Adipose tissue (tissue), 3 donors: Measurements from ENCODE around the gene CFAP61. TPM values are rescaled to one million over a fixed set of nuclear protein-coding genes. Genes with fewer than 3 reads are reported as not detected.

ENCODE experiments used
- H3K27ac ChIP-seq: one replicate; pipeline ENCODE4 v1.5.1; 2013; ENCODE audit warnings: low read depth, low read length
- WGBS, 3 donors: extraction: QIAGEN DNeasy Blood & Tissue Kit; methylation state at CpG; one replicate each; pipeline ENCODE4 v1.1.7; 2013; 5-methylcytosine and 5-hydroxymethylcytosine counted together
- polyA plus RNA-seq, 3 donors: library from polyadenylated mRNA; stranded (reverse); fragments of 200-250 nt; gene quantifications; one replicate each; pipeline ENCODE4 v1.2.3, GENCODE V29; 2013
- donor health status: healthy with polysubstance abuse.
- donor health status: Bipolar disorder and iron deficiency.
- donor health status: healthy.

CFAP61 gene
- polyA plus RNA-seq, 3 donors = 0.24 TPM; not detected in 2

- no peak overlapping the region for H3K27ac ChIP-seq
- 84 to 88% (median 88%) methylated on average over 3 of the region's 3 CpGs for WGBS, 3 donors
Measured at GRCh38 chr20:20274821-20275220, 222.5 kb downstream of the CFAP61 start.

- H3K27ac ChIP-seq = no peak overlapping the region
- WGBS, 3 donors = 62 to 68% (median 64%) methylated on average over 5 of the region's 5 CpGs
Measured at GRCh38 chr20:20275636-20276035, 223.3 kb downstream of the CFAP61 start.

- H3K27ac ChIP-seq = no peak overlapping the region
- WGBS, 3 donors = 21 to 50% (median 29%) methylated on average over 26 of the region's 26 CpGs
Measured at GRCh38 chr20:20276811-20277530, 224.6 kb downstream of the CFAP61 start.

- H3K27ac ChIP-seq = no peak overlapping the region
- 70 to 84% (median 79%) methylated on average over 3 of the region's 3 CpGs for WGBS, 3 donors
Measured at GRCh38 chr20:20277894-20278335, 225.6 kb downstream of the CFAP61 start.

- no peak overlapping the region for H3K27ac ChIP-seq
- WGBS, 3 donors = 74 to 78% (median 75%) methylated on average over 2 of the region's 2 CpGs
Measured at GRCh38 chr20:20286061-20286460, 233.7 kb downstream of the CFAP61 start.

- WGBS, 3 donors = 66 to 73% (median 69%) methylated on average over 3 of the region's 3 CpGs
- no peak overlapping the region for H3K27ac ChIP-seq
Measured at GRCh38 chr20:20289331-20289730, 237.0 kb downstream of the CFAP61 start.

GRCh38 chr20:20292472-20292871, 240.1 kb downstream of the CFAP61 start:
- 90 to 93% (median 91%) methylated on average over 4 of the region's 4 CpGs for WGBS, 3 donors
- H3K27ac ChIP-seq = no peak overlapping the region

- WGBS, 3 donors = 86 to 87% (median 87%) methylated on average over 4 of the region's 4 CpGs
Measured at GRCh38 chr20:20293141-20293540, 240.8 kb downstream of the CFAP61 start.

GRCh38 chr20:20293691-20294385, 241.5 kb downstream of the CFAP61 start:
- H3K27ac ChIP-seq = no peak overlapping the region
- WGBS, 3 donors = 77 to 83% (median 82%) methylated on average over 7 of the region's 7 CpGs

More at GRCh38 chr20:20293141-20293540, 240.8 kb downstream of the CFAP61 start:
- no peak overlapping the region for H3K27ac ChIP-seq

GRCh38 chr20:20295621-20296498, 243.5 kb downstream of the CFAP61 start:
- WGBS, 3 donors = 72 to 83% (median 77%) methylated on average over 6 of the region's 6 CpGs
- no peak overlapping the region for H3K27ac ChIP-seq

- WGBS, 3 donors = 57 to 76% (median 74%) methylated on average over 3 of the region's 3 CpGs
- H3K27ac ChIP-seq = no peak overlapping the region
Measured at GRCh38 chr20:20297181-20297580, 244.8 kb downstream of the CFAP61 start.

- WGBS, 3 donors = 56 to 85% (median 75%) methylated on average over 2 of the region's 2 CpGs
- no peak overlapping the region for H3K27ac ChIP-seq
Measured at GRCh38 chr20:20297752-20298151, 245.4 kb downstream of the CFAP61 start.

- no peak overlapping the region for H3K27ac ChIP-seq
- WGBS, 3 donors = 71 to 72% (median 71%) methylated on average over 7 of the region's 7 CpGs
Measured at GRCh38 chr20:20299904-20300303, 247.6 kb downstream of the CFAP61 start.

- H3K27ac ChIP-seq = no peak overlapping the region
- WGBS, 3 donors = 89 to 91% (median 91%) methylated on average over 12 of the region's 12 CpGs
Measured at GRCh38 chr20:20303320-20303719, 251.0 kb downstream of the CFAP61 start.

GRCh38 chr20:20303742-20304141, 251.4 kb downstream of the CFAP61 start:
- no peak overlapping the region for H3K27ac ChIP-seq
- WGBS, 3 donors = 84 to 86% (median 86%) methylated on average over 15 of the region's 15 CpGs

- H3K27ac ChIP-seq = no peak overlapping the region
- WGBS, 3 donors = 86 to 89% (median 86%) methylated on average over 11 of the region's 11 CpGs
Measured at GRCh38 chr20:20304942-20305341, 252.6 kb downstream of the CFAP61 start.

GRCh38 chr20:20312562-20312961, 260.2 kb downstream of the CFAP61 start:
- no peak overlapping the region for H3K27ac ChIP-seq
- 89 to 92% (median 89%) methylated on average over 3 of the region's 3 CpGs for WGBS, 3 donors

- no peak overlapping the region for H3K27ac ChIP-seq
- 55 to 69% (median 63%) methylated on average over 4 of the region's 4 CpGs for WGBS, 3 donors
Measured at GRCh38 chr20:20317195-20317594, 264.9 kb downstream of the CFAP61 start.
